GM23338 (cell line): Measurements from ENCODE around the gene ANKS1B. TPM values are rescaled to one million over a fixed set of nuclear protein-coding genes. Genes with fewer than 3 reads are reported as not detected.

Experiments
- ATAC-seq: fragments of 200-7000 bp; cut with Tn5 transposase; 3 replicates; pipeline ENCODE4 v1.9.1; 2020
- DNase-seq: peaks from one replicate; pipeline ENCODE4 v3.0.0-alpha.2; 2015; ENCODE audit warnings: low spot score
- H2AFZ ChIP-seq: fragments of 200-600 bp; sonication (generic); 2 replicates; pipeline ENCODE4 v1.8.0; 2016; ENCODE audit warnings: antibody characterized with exemption, mild to moderate bottlenecking, moderate library complexity
- H3F3A ChIP-seq: fragments of 200-600 bp; sonication (generic); replicated peaks from 2 replicates; pipeline ENCODE4 v1.8.0; 2017; ENCODE audit warnings: antibody characterized with exemption, mixed run types, low read depth
- H3K27ac ChIP-seq: fragments of 200-600 bp; sonication (generic); 2 replicates; pipeline ENCODE4 v1.6.1; 2016; ENCODE audit warnings: low read depth
- H3K27me3 ChIP-seq: fragments of 200-600 bp; sonication (generic); 2 replicates; pipeline ENCODE4 v1.8.0; 2016; ENCODE audit warnings: mild to moderate bottlenecking, mixed run types, moderate library complexity; ENCODE audit not compliant: insufficient read depth
- H3K36me3 ChIP-seq: fragments of 200-600 bp; sonication (generic); 2 replicates; pipeline ENCODE4 v1.8.0; 2016; ENCODE audit warnings: mild to moderate bottlenecking; ENCODE audit not compliant: insufficient read depth
- H3K4me1 ChIP-seq: fragments of 200-600 bp; sonication (generic); 2 replicates; pipeline ENCODE4 v1.8.0; 2016; ENCODE audit warnings: mild to moderate bottlenecking, moderate library complexity; ENCODE audit not compliant: insufficient read depth
- H3K4me2 ChIP-seq: fragments of 200-600 bp; sonication (generic); 2 replicates; pipeline ENCODE4 v1.7.1; 2017; ENCODE audit warnings: mixed run types
- H3K4me3 ChIP-seq: fragments of 200-600 bp; sonication (generic); 2 replicates; pipeline ENCODE4 v1.6.1; 2016; ENCODE audit warnings: mixed run types
- H3K79me2 ChIP-seq: fragments of 200-600 bp; sonication (generic); replicated peaks from 2 replicates; pipeline ENCODE4 v1.8.0; 2017; ENCODE audit warnings: mild to moderate bottlenecking; ENCODE audit not compliant: insufficient read depth
- H3K9me2 ChIP-seq: fragments of 200-600 bp; sonication (generic); 2 replicates; pipeline ENCODE4 v1.8.0; 2017; ENCODE audit not compliant: insufficient read depth
- H4K20me1 ChIP-seq: fragments of 200-600 bp; sonication (generic); replicated peaks from 2 replicates; pipeline ENCODE4 v1.8.0; 2017; ENCODE audit warnings: mild to moderate bottlenecking; ENCODE audit not compliant: insufficient read depth
- H3K27ac Mint-ChIP-seq: 2 replicates; pipeline ENCODE4 v1.8.0; 2020; ENCODE audit warnings: inconsistent platforms, mild to moderate bottlenecking, moderate library complexity, mixed read lengths
- H3K27me3 Mint-ChIP-seq: 3 replicates; pipeline ENCODE4 v1.8.0; 2022; ENCODE audit warnings: low read depth, mild to moderate bottlenecking, moderate library complexity, mixed read lengths, inconsistent platforms; ENCODE audit not compliant: insufficient read depth, poor library complexity
- H3K36me3 Mint-ChIP-seq: 3 replicates; pipeline ENCODE4 v1.8.0; 2021; ENCODE audit warnings: low read depth, mild to moderate bottlenecking, inconsistent platforms, moderate library complexity, mixed read lengths
- H3K4me1 Mint-ChIP-seq: 3 replicates; pipeline ENCODE4 v1.8.0; 2020; ENCODE audit warnings: mild to moderate bottlenecking, inconsistent platforms, mixed read lengths
- H3K4me3 Mint-ChIP-seq: 3 replicates; pipeline ENCODE4 v1.8.0; 2021; ENCODE audit warnings: moderate library complexity, mild to moderate bottlenecking, inconsistent platforms, mixed read lengths
- H3K9me3 Mint-ChIP-seq: 3 replicates; pipeline ENCODE4 v1.8.0; 2020; ENCODE audit warnings: moderate library complexity, mild to moderate bottlenecking, inconsistent platforms, mixed read lengths
- ETS1 ChIP-seq: IDR thresholded peaks from 2 replicates; pipeline ENCODE4 v1.6.1; 2016; ENCODE audit warnings: antibody characterized with exemption
- EZH2phosphoT487 ChIP-seq: fragments of 200-600 bp; sonication (generic); IDR thresholded peaks from one replicate; pipeline ENCODE4 v1.8.1; 2018; ENCODE audit warnings: antibody characterized with exemption; ENCODE audit not compliant: unreplicated experiment
- JUNB ChIP-seq: IDR thresholded peaks from one replicate; pipeline ENCODE4 v1.6.1; 2016; ENCODE audit warnings: antibody characterized with exemption; ENCODE audit not compliant: unreplicated experiment
- NANOG ChIP-seq: IDR thresholded peaks from 2 replicates; pipeline ENCODE4 v1.6.1; 2016; ENCODE audit warnings: antibody characterized with exemption, borderline replicate concordance
- POLR2AphosphoS5 ChIP-seq: IDR thresholded peaks from 2 replicates; pipeline ENCODE4 v1.6.1; 2016; ENCODE audit warnings: antibody characterized with exemption, low read depth
- STAT1 ChIP-seq: IDR thresholded peaks from one replicate; pipeline ENCODE4 v1.6.1; 2016; ENCODE audit warnings: antibody characterized with exemption; ENCODE audit not compliant: unreplicated experiment
- polyA plus RNA-seq: library from polyadenylated mRNA; unstranded; fragments of >200 nt; fragmentation: Nextera tagmentation; extraction: Ambion mirVana; gene quantifications from 2 replicates; pipeline ENCODE4 v1.2.1, GENCODE V29; 2016
- total RNA-seq: library from RNA; depleted of rRNA; stranded (reverse); fragments of >200 nt; shearing (Covaris generic); gene quantifications from 2 replicates; pipeline ENCODE4 v1.2.3, GENCODE V29; 2014
- TF ChIP-seq, protein P1 (sequence below): IDR thresholded peaks from one replicate; pipeline ENCODE4 v1.6.1; 2018; ENCODE audit warnings: antibody characterized with exemption; ENCODE audit not compliant: unreplicated experiment

The ANKS1B gene
- total and polyA plus RNA-seq, 2 experiments from 2014 or later: 4.3 to 5.8 TPM

DNA sequence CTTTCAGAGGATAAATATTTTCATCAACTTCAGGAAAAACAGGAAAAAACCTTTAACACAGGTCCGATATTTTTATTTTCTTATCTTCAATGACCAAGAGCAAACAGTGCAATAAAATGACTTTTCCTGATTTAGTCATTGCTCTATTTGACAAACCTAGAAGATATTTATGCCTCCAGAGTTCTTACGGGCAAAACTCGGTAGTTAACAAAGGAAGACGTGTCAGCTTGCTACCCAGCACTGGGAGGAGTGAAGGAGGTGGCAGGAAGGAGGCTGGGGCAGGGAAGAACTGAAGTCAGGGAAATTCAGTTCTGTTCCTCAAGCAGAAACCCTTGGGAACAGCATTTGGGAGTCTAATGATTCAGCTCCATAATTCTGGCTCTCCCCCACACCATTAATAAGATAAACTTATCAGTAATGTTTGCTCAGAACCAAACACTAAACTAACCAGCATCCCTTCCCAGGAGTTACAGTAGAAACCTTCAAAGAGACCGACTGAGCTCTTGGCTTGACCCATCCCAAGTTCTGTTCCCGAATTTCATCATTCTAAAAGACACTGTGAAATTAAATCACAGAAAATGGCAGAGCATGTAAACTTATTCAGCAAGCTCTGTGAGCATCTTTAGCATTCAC is 1176.4 kb downstream of the ANKS1B start:
- H3K4me2 ChIP-seq: no peak overlapping the region
- Mint-ChIP-seq H3K36me3 (no peaks in the 10 kb centered on the region), H3K27ac (no peak overlapping the region), H3K4me3 (no peak overlapping the region), H3K9me3 (no peaks in the 10 kb centered on the region), H3K27me3 (no peaks in the 10 kb centered on the region), H3K4me1 (peaks cover 12% of the 10 kb centered on the region)
- H3K36me3 ChIP-seq: no peaks in the 10 kb centered on the region
- no peaks in the 10 kb centered on the region for H4K20me1 ChIP-seq
- H3K4me3 ChIP-seq: no peak overlapping the region
- DNase-seq (peak; percentile 18), ATAC-seq (peak; percentile 53)
- H3K27ac ChIP-seq: no peak overlapping the region
- H3K9me2 ChIP-seq: no peaks in the 10 kb centered on the region
- no peaks in the 10 kb centered on the region for H3F3A ChIP-seq
- no peaks in the 10 kb centered on the region for H3K27me3 ChIP-seq
- TF ChIP-seq, protein P1, sequence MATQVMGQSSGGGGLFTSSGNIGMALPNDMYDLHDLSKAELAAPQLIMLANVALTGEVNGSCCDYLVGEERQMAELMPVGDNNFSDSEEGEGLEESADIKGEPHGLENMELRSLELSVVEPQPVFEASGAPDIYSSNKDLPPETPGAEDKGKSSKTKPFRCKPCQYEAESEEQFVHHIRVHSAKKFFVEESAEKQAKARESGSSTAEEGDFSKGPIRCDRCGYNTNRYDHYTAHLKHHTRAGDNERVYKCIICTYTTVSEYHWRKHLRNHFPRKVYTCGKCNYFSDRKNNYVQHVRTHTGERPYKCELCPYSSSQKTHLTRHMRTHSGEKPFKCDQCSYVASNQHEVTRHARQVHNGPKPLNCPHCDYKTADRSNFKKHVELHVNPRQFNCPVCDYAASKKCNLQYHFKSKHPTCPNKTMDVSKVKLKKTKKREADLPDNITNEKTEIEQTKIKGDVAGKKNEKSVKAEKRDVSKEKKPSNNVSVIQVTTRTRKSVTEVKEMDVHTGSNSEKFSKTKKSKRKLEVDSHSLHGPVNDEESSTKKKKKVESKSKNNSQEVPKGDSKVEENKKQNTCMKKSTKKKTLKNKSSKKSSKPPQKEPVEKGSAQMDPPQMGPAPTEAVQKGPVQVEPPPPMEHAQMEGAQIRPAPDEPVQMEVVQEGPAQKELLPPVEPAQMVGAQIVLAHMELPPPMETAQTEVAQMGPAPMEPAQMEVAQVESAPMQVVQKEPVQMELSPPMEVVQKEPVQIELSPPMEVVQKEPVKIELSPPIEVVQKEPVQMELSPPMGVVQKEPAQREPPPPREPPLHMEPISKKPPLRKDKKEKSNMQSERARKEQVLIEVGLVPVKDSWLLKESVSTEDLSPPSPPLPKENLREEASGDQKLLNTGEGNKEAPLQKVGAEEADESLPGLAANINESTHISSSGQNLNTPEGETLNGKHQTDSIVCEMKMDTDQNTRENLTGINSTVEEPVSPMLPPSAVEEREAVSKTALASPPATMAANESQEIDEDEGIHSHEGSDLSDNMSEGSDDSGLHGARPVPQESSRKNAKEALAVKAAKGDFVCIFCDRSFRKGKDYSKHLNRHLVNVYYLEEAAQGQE: no peak
- TF ChIP-seq POLR2AphosphoS5 (no peak), NANOG (no peak)
- no peaks in the 10 kb centered on the region for H3K79me2 ChIP-seq
- H2AFZ ChIP-seq: no peak overlapping the region
- peaks cover 6% of the 10 kb centered on the region for H3K4me1 ChIP-seq

GRCh38 chr12:98807187-98807586 is 1177.5 kb downstream of the ANKS1B start:
- H4K20me1 ChIP-seq: no peaks in the 10 kb centered on the region
- no peak overlapping the region for H3K27ac ChIP-seq
- H3K4me1 ChIP-seq: peaks cover 6% of the 10 kb centered on the region
- no peaks in the 10 kb centered on the region for H3K36me3 ChIP-seq
- no peaks in the 10 kb centered on the region for H3K27me3 ChIP-seq
- no peaks in the 10 kb centered on the region for H3K9me3 Mint-ChIP-seq
- H3K27ac Mint-ChIP-seq: no peak overlapping the region
- TF ChIP-seq STAT1 (no peak), EZH2phosphoT487 (no peak), ETS1 (no peak), JUNB (no peak)
- no peak overlapping the region for H3K4me3 ChIP-seq
- H3K79me2 ChIP-seq: no peaks in the 10 kb centered on the region
- no peak overlapping the region for H3K4me3 Mint-ChIP-seq
- H3K27me3 Mint-ChIP-seq: no peaks in the 10 kb centered on the region
- no peak overlapping the region; the same call in 1 of the 2 replicates for H3K4me2 ChIP-seq
- peaks cover 12% of the 10 kb centered on the region for H3K4me1 Mint-ChIP-seq
- H2AFZ ChIP-seq: no peak overlapping the region
- H3K9me2 ChIP-seq: no peaks in the 10 kb centered on the region
- no peaks in the 10 kb centered on the region for H3F3A ChIP-seq
- H3K36me3 Mint-ChIP-seq: no peaks in the 10 kb centered on the region
- ATAC-seq (no peak), DNase-seq (no peak)
